Lower lobe of right lung (tissue), 2 donors: ENCODE data around the gene TMEM126A. TPM values are rescaled to one million over a fixed set of nuclear protein-coding genes. Genes with fewer than 3 reads are reported as not detected.

Experiments used
- ATAC-seq, 2 donors: fragments of 200-7000 bp; cut with Tn5 transposase; one replicate each; pipeline ENCODE4 v1.9.1; 2020 to 2022; ENCODE audit warnings: mild to moderate bottlenecking in 2 of 2, moderate library complexity in 2 of 2
- DNase-seq: peaks from one replicate; pipeline ENCODE4 v3.0.0-alpha.2; 2020
- H3K27ac ChIP-seq: fragments of 200-600 bp; one replicate; pipeline ENCODE4 v1.8.0; 2022
- H3K27me3 ChIP-seq: fragments of 200-600 bp; one replicate; pipeline ENCODE4 v1.8.0; 2022; ENCODE audit warnings: low read depth
- H3K36me3 ChIP-seq: fragments of 200-600 bp; one replicate; pipeline ENCODE4 v1.8.0; 2022; ENCODE audit warnings: mild to moderate bottlenecking
- H3K4me1 ChIP-seq: fragments of 200-600 bp; one replicate; pipeline ENCODE4 v1.8.0; 2022
- H3K4me3 ChIP-seq: fragments of 200-600 bp; one replicate; pipeline ENCODE4 v1.8.0; 2022; ENCODE audit warnings: mild to moderate bottlenecking
- H3K9me3 ChIP-seq: fragments of 200-600 bp; one replicate; pipeline ENCODE4 v1.8.0; 2022
- CTCF ChIP-seq: fragments of 200-600 bp; IDR thresholded peaks from one replicate; pipeline ENCODE4 v1.8.0; 2022; ENCODE audit warnings: antibody characterized with exemption, mild to moderate bottlenecking
- intact Hi-C: fragments of 100-400 bp; cut with DNase I; formaldehyde crosslinking; loops from one replicate; pipeline ENCODE4 v1.11.0; 2022
- total RNA-seq: library from RNA; stranded (reverse); fragmentation: NEBNext Ultra II Directional; extraction: Animal tissue kit (Norgen Biotek cat#: 25700); gene quantifications from one replicate; pipeline ENCODE4 v1.2.1, GENCODE V29; 2021
- donor health status: DM: no; HTN: yes; CAD: no; lungs with severe emphysema.

TMEM126A gene
- total RNA-seq, 1 donor from 2014 or later, result 26.9 TPM

- Histone ChIP-seq H3K27me3 (no peaks in the 10 kb centered on the region), H3K9me3 (no peaks in the 10 kb centered on the region), H3K27ac (peak overlapping the region; percentile 89), H3K36me3 (peaks cover 21% of the 10 kb centered on the region), H3K4me1 (peaks cover 34% of the 10 kb centered on the region), H3K4me3 (peak overlapping the region; percentile 78)
- intact Hi-C loops, result no loop called here
- TF ChIP-seq CTCF, result no peak
- DNase-seq (no peak), ATAC-seq (peak in 1 of 2 donors; percentile 12)
Observed at GRCh38 chr11:85628771-85629341, 18.9 kb upstream of the TMEM126A start.

DNA sequence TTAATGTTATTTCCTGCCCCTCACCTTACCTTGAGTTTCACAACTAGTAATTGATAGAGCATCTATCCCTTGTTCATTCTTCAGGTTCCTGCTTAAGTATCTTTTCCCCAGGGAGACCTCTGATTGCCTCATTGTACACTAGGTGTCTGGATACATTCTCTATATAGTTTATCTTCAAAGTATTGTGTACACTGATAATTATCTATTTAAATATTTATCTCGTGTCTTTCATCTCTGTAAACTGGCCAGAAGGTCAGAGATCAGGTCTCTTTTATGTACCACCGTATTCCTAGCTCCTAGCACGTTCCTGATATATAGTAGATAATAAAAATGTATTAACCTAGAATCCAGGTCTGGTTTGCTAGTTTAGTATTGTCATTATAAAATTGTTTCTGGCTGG lies 13.0 kb upstream of the TMEM126A start:
- ATAC-seq, result no peak
- intact Hi-C loops, result no loop called here
- Histone ChIP-seq H3K4me3 (no peak overlapping the region), H3K27ac (no peak overlapping the region), H3K4me1 (peaks cover 8% of the 10 kb centered on the region), H3K9me3 (no peaks in the 10 kb centered on the region), H3K27me3 (no peaks in the 10 kb centered on the region), H3K36me3 (peaks cover 64% of the 10 kb centered on the region)
- no peak for DNase-seq
- no peak for TF ChIP-seq CTCF

DNA sequence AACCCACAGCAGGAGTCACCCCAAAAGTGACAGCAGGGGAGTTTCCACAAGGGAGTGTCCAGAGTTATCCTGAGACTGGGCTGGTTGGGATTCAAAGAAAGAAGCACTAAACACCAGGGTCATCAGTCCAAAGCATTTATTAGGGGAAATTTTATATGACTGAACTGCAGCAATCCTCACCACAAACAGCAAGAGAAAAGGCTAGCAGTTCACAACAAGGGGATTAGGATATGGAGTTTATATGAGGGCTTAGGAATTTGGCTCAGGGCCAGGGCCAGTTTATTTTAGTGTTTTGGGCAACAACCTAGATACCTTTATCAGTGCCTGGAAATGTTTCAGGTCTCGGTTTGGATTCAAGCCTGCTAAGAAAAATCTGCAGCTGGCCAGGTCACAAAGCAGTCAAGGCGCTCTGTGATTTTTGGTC lies 4.6 kb upstream of the TMEM126A start:
- intact Hi-C loops, result no loop called here
- H3K4me3 ChIP-seq, result no peak overlapping the region

DNA sequence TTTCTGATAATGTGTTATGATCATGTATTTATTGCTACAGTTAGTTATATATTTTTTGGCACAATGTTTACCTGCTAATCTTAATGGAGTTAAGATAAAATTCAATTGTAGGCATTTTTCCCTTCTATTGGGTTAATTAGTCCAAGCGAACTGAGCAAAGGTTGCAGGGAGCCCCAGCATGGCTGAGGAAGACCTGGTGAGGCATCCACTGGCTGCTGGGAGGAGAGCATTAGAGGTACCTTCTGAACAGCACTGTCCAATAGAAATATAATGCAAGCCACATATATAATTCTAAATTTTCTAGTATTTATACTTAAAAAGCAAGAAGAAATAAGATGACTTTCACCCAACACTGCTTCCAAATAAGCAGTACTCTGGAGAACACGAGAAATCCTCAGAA lies 689 bp upstream of the TMEM126A start:
- TF ChIP-seq CTCF, result no peak
- Histone ChIP-seq H3K4me3 (peak overlapping the region; percentile 74), H3K9me3 (no peaks in the 10 kb centered on the region), H3K36me3 (peaks cover 12% of the 10 kb centered on the region), H3K4me1 (peaks cover 24% of the 10 kb centered on the region), H3K27ac (peak overlapping the region; percentile 80), H3K27me3 (no peaks in the 10 kb centered on the region)
- intact Hi-C loops, result no loop called here
- ATAC-seq, result peak in 1 of 2 donors; percentile 3
- no peak for DNase-seq

More for the DNA sequence above, 4.6 kb upstream of the TMEM126A start:
- no peak for TF ChIP-seq CTCF
- ATAC-seq, result no peak
- no peak overlapping the region for H3K27ac ChIP-seq
- no peak for DNase-seq
- peaks cover 7% of the 10 kb centered on the region for H3K4me1 ChIP-seq
- no peaks in the 10 kb centered on the region for H3K9me3 ChIP-seq
- no peaks in the 10 kb centered on the region for H3K36me3 ChIP-seq
- no peaks in the 10 kb centered on the region for H3K27me3 ChIP-seq

- Histone ChIP-seq H3K27ac (no peak overlapping the region), H3K27me3 (no peaks in the 10 kb centered on the region), H3K4me1 (peaks cover 24% of the 10 kb centered on the region), H3K36me3 (peaks cover 43% of the 10 kb centered on the region), H3K9me3 (no peaks in the 10 kb centered on the region), H3K4me3 (no peak overlapping the region)
- intact Hi-C loops, result no loop called here
- no peak for TF ChIP-seq CTCF
- DNase-seq (no peak), ATAC-seq (no peak)
Observed at GRCh38 chr11:85651118-85651517, 3.4 kb downstream of the TMEM126A start.
